Spleen (tissue), 11 donors: Measurements from ENCODE around the gene SLC47A2. TPM values are rescaled to one million over a fixed set of nuclear protein-coding genes. Genes with fewer than 3 reads are reported as not detected.

Experiments used
- DNase-seq: peaks from one replicate; pipeline ENCODE4 v3.0.0-alpha.2; 2020
- H3K27ac ChIP-seq, 8 donors: fragments of 200-600 bp; sonication (generic) in 7 of 8; 1 replicate in 4 of 8; 2 replicates in 4 of 8; pipeline versions ENCODE4 v1.5.0 to v1.8.0; 2016 to 2021; ENCODE audit warnings: inconsistent platforms in 4 of 8, mild to moderate bottlenecking in 4 of 8, moderate library complexity in 1 of 8
- H3K27me3 ChIP-seq, 7 donors: fragments of 200-600 bp; sonication (generic) in 6 of 7; replicated peaks in 1 of 7; 1 replicate in 4 of 7; 2 replicates in 3 of 7; pipeline versions ENCODE4 v1.5.0 to v1.8.0; 2016 to 2021; ENCODE audit warnings: inconsistent platforms in 3 of 7, mild to moderate bottlenecking in 1 of 7
- H3K36me3 ChIP-seq, 6 donors: fragments of 200-600 bp; sonication (generic) in 5 of 6; 1 replicate in 4 of 6; 2 replicates in 2 of 6; pipeline versions ENCODE4 v1.5.0 to v1.8.0; 2016 to 2021; ENCODE audit warnings: inconsistent platforms in 2 of 6
- H3K4me1 ChIP-seq, 6 donors: fragments of 200-600 bp; sonication (generic) in 5 of 6; 1 replicate in 3 of 6; 2 replicates in 3 of 6; pipeline versions ENCODE4 v1.5.0 to v1.8.0; 2016 to 2021; ENCODE audit warnings: inconsistent platforms in 3 of 6
- H3K4me3 ChIP-seq, 8 donors: fragments of 200-600 bp; sonication (generic) in 7 of 8; 1 replicate in 4 of 8; 2 replicates in 4 of 8; pipeline versions ENCODE4 v1.5.0 to v1.8.0; 2016 to 2021; ENCODE audit warnings: inconsistent platforms in 4 of 8, mild to moderate bottlenecking in 4 of 8, moderate library complexity in 2 of 8
- H3K9me3 ChIP-seq, 8 donors: fragments of 200-600 bp; sonication (generic) in 7 of 8; 1 replicate in 4 of 8; 2 replicates in 4 of 8; pipeline versions ENCODE4 v1.5.0 to v1.8.0; 2016 to 2021; ENCODE audit warnings: inconsistent platforms in 4 of 8
- CTCF ChIP-seq, 11 experiments: fragments of 200-600 bp in 7 of 11; fragments of 450-650 bp in 4 of 11; sonication (generic) in 4 of 11; IDR thresholded peaks in 8 of 11; conservative IDR thresholded peaks in 3 of 11; 1 replicate in 7 of 11; 2 replicates in 4 of 11; pipeline versions ENCODE4 v1.4.0 to v1.8.0; 2016 to 2021; ENCODE audit warnings: antibody characterized with exemption in 11 of 11, inconsistent platforms in 4 of 11, mild to moderate bottlenecking in 1 of 11
- POLR2A ChIP-seq, 3 donors: fragments of 450-650 bp; IDR thresholded peaks; one replicate each; pipeline ENCODE4 v1.5.1; 2017; ENCODE audit warnings: antibody characterized with exemption in 3 of 3, mild to moderate bottlenecking in 1 of 3
- POLR2AphosphoS5 ChIP-seq, 3 donors: sonication (generic); formaldehyde crosslinking; IDR thresholded peaks; one replicate each; pipeline ENCODE4 v1.5.1; 2017; ENCODE audit warnings: antibody characterized with exemption in 3 of 3
- WGBS, 5 donors: extraction: QIAGEN DNeasy Blood & Tissue Kit in 3 of 5; methylation state at CpG; one replicate each; pipeline versions ENCODE4 v1.1.5 to v1.1.7; 2013 to 2018; 5-methylcytosine and 5-hydroxymethylcytosine counted together
- intact Hi-C: fragments of 100-400 bp; cut with DNase I; formaldehyde crosslinking; loops from one replicate; pipeline ENCODE4 v1.15.0; 2023; ENCODE audit warnings: low total_unique reads
- polyA plus RNA-seq, 3 donors: library from polyadenylated mRNA; stranded (reverse); fragments of 200-250 nt; gene quantifications; one replicate each; pipeline ENCODE4 v1.2.1, GENCODE V29; 2013
- total RNA-seq, 7 donors: library from RNA; depleted of rRNA in 3 of 7; stranded (reverse); fragments of >200 nt in 3 of 7; fragmentation: NEBNext Ultra II Directional in 4 of 7; extraction: Animal tissue kit (Norgen Biotek cat#: 25700) in 4 of 7; gene quantifications; one replicate each; pipeline versions ENCODE4 v1.1.0 to v1.2.1, GENCODE V29; 2016 to 2021
- donor health status: healthy with polysubstance abuse.
- donor health status: DM: no; HTN: no; CAD: no; lungs with moderate emphysema.
- donor health status: DM: no; HTN: no; CAD: no.
- donor health status: Bipolar disorder and iron deficiency.
- donor health status: healthy.
- donor health status: DM: no; HTN: no; CAD: no.
- donor health status: DM: yes; HTN: yes; CAD: no.

Gene SLC47A2
- total and polyA plus RNA-seq, 10 donors: 0.03 TPM; not detected in 9

- DNase-seq: no peak
- H3K9me3 ChIP-seq: no peaks in the 10 kb centered on the region
- H3K27ac ChIP-seq: no peak overlapping the region
- H3K36me3 ChIP-seq: no peaks in the 10 kb centered on the region
- H3K4me1 ChIP-seq: peaks cover 0 to 8% (median 0%) of the 10 kb centered on the region in 6 donors
- intact Hi-C loops: no loop called here
- H3K27me3 ChIP-seq: no peaks in the 10 kb centered on the region
- no peak for TF ChIP-seq POLR2AphosphoS5 (IDR thresholded peaks at IDR 0.05)
- no peak for TF ChIP-seq CTCF (IDR thresholded peaks at IDR 0.05 in 8 of 11, conservative IDR thresholded peaks at IDR 0.05 in 3 of 11)
- TF ChIP-seq POLR2A (IDR thresholded peaks at IDR 0.05): no peak
- no peak overlapping the region for H3K4me3 ChIP-seq
- WGBS, 5 donors: 79 to 85% (median 81%) methylated on average over 11 of the region's 11 CpGs
Measured at GRCh38 chr17:19733953-19734526, 17.7 kb upstream of the SLC47A2 start.

GRCh38 chr17:19731626-19732025 lies 15.2 kb upstream of the SLC47A2 start:
- no peak for TF ChIP-seq POLR2AphosphoS5 (IDR thresholded peaks at IDR 0.05)
- no peak for TF ChIP-seq CTCF (IDR thresholded peaks at IDR 0.05 in 8 of 11, conservative IDR thresholded peaks at IDR 0.05 in 3 of 11)
- TF ChIP-seq POLR2A (IDR thresholded peaks at IDR 0.05): no peak
- intact Hi-C loops: no loop called here

GRCh38 chr17:19730843-19731242 lies 14.5 kb upstream of the SLC47A2 start:
- 57 to 79% (median 64%) methylated on average over 4 of the region's 4 CpGs for WGBS, 5 donors
- no peak for DNase-seq

More at GRCh38 chr17:19731626-19732025, 15.2 kb upstream of the SLC47A2 start:
- no peaks in the 10 kb centered on the region for H3K36me3 ChIP-seq
- H3K9me3 ChIP-seq: no peaks in the 10 kb centered on the region
- no peak for DNase-seq
- no peak overlapping the region for H3K4me3 ChIP-seq
- WGBS, 5 donors: 91 to 99% (median 95%) methylated on average over 7 to 11 of the region's 11 CpGs
- H3K27ac ChIP-seq: no peak overlapping the region
- H3K4me1 ChIP-seq: peaks cover 7 to 23% (median 18%) of the 10 kb centered on the region in 6 donors
- H3K27me3 ChIP-seq: no peaks in the 10 kb centered on the region

More at GRCh38 chr17:19730843-19731242, 14.5 kb upstream of the SLC47A2 start:
- H3K27ac ChIP-seq: no peak overlapping the region
- no peaks in the 10 kb centered on the region for H3K9me3 ChIP-seq
- TF ChIP-seq POLR2AphosphoS5 (IDR thresholded peaks at IDR 0.05): no peak
- no peak for TF ChIP-seq CTCF (IDR thresholded peaks at IDR 0.05 in 8 of 11, conservative IDR thresholded peaks at IDR 0.05 in 3 of 11)
- no peak for TF ChIP-seq POLR2A (IDR thresholded peaks at IDR 0.05)
- H3K4me3 ChIP-seq: no peak overlapping the region
- H3K36me3 ChIP-seq: no peaks in the 10 kb centered on the region
- no peaks in the 10 kb centered on the region for H3K27me3 ChIP-seq
- intact Hi-C loops: no loop called here
- peaks cover 7 to 22% (median 16%) of the 10 kb centered on the region in 6 donors for H3K4me1 ChIP-seq
